Measurements from ENCODE around the gene RGS9.

- TF ChIP-seq, protein P1, sequence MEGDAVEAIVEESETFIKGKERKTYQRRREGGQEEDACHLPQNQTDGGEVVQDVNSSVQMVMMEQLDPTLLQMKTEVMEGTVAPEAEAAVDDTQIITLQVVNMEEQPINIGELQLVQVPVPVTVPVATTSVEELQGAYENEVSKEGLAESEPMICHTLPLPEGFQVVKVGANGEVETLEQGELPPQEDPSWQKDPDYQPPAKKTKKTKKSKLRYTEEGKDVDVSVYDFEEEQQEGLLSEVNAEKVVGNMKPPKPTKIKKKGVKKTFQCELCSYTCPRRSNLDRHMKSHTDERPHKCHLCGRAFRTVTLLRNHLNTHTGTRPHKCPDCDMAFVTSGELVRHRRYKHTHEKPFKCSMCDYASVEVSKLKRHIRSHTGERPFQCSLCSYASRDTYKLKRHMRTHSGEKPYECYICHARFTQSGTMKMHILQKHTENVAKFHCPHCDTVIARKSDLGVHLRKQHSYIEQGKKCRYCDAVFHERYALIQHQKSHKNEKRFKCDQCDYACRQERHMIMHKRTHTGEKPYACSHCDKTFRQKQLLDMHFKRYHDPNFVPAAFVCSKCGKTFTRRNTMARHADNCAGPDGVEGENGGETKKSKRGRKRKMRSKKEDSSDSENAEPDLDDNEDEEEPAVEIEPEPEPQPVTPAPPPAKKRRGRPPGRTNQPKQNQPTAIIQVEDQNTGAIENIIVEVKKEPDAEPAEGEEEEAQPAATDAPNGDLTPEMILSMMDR (IDR thresholded peaks at IDR 0.05; ENCODE audit: poor library complexity), result no peak
- TF ChIP-seq EZH2 (IDR thresholded peaks at IDR 0.05; ENCODE audit: borderline replicate concordance), result no peak
These were observed 112.6 kb downstream of the RGS9 start for GRCh38 chr17:65249774-65250173.
